Measurements from ENCODE around the gene ANAPC15. TPM values are rescaled to one million over a fixed set of nuclear protein-coding genes. Genes with fewer than 3 reads are reported as not detected.
"Not testable (repeated sequence)": the region's sequence is repeated elsewhere in the genome, so short reads cannot be mapped to it uniquely, and the experiment has no call there.

The ANAPC15 gene
- total RNA-seq (ENCODE audit: low replicate concordance) = 24.5 and 49.5 TPM in 2 replicates

DNA sequence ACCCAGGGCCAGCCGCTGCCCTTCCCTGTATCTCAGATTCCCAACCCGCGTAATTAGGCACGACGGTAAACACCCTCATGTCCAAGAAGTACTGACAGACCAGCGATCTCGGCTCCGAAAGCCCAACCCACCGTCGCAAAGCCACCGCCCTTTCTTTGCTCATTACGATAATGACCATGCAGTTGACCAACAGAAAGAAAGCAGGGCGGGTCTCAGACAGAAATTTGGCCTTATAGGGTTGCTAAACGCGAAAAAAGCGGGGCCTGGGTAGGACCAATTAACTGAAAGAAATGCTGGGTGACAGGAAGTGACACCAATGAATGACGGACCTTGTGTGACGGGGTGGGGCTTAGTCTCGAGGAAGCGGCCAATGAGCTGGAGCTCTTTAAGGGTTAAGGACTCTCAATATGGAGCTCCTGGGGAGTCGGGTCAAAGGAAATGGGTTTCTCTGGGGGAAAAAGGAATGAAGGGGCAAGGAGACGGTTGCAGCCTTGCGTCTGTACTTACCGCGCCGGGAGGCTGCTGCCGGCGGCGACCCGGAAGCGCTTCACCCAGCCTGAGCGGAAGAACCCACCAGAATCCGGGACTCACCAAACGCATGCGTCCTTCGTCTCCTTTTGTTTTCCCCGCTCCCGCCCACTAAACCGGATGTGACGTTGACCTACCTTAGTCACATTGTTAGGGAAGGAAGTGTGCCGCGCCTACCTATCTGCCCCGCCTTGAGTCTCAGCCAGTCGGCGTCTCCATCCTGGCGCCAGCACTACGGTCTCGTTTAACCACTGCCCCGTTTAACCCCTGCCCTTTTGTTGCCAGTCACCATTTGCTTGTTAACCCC, at the start of gene ANAPC15:
Gene ANAPC15 (minus strand): TSS at position 553 of the 835 bp plus-strand sequence. CDS start 1,419 bp downstream, outside the sequence.
- TF ChIP-seq, protein P1, sequence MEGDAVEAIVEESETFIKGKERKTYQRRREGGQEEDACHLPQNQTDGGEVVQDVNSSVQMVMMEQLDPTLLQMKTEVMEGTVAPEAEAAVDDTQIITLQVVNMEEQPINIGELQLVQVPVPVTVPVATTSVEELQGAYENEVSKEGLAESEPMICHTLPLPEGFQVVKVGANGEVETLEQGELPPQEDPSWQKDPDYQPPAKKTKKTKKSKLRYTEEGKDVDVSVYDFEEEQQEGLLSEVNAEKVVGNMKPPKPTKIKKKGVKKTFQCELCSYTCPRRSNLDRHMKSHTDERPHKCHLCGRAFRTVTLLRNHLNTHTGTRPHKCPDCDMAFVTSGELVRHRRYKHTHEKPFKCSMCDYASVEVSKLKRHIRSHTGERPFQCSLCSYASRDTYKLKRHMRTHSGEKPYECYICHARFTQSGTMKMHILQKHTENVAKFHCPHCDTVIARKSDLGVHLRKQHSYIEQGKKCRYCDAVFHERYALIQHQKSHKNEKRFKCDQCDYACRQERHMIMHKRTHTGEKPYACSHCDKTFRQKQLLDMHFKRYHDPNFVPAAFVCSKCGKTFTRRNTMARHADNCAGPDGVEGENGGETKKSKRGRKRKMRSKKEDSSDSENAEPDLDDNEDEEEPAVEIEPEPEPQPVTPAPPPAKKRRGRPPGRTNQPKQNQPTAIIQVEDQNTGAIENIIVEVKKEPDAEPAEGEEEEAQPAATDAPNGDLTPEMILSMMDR (IDR thresholded peaks at IDR 0.05; ENCODE audit: insufficient read depth, low read length) = no peak
- peak within 1 kb of the TSS; percentile 88 for H3K4me3 ChIP-seq (ENCODE audit: low read depth, low read length)
- DNase-seq (ENCODE audit: low read depth) = peak; percentile 100

DNA sequence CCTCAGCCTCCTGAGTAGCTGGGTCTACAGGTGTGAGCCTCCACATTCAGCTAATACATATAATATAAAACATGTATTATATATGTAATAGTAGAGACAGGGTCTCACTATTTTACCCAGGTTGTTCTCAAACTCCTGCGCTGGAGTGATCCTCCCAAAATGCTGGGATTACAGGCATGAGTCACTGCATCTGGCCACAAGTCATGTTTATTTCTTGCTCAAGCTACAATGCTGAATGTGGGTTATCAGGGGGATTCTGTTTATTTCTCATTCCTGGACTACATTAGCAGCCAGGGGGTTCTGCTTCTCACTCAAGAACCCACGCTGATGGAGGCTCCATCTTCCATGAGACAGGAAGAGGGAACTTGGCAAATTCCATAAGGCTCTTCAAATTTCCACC, 47.8 kb upstream of the ANAPC15 start:
- no peak for DNase-seq (ENCODE audit: low read depth)
- TF ChIP-seq, protein P1 (IDR thresholded peaks at IDR 0.05; ENCODE audit: insufficient read depth, low read length) = no peak
- H3K4me3 ChIP-seq (ENCODE audit: low read depth, low read length) = no peak overlapping the region

DNA sequence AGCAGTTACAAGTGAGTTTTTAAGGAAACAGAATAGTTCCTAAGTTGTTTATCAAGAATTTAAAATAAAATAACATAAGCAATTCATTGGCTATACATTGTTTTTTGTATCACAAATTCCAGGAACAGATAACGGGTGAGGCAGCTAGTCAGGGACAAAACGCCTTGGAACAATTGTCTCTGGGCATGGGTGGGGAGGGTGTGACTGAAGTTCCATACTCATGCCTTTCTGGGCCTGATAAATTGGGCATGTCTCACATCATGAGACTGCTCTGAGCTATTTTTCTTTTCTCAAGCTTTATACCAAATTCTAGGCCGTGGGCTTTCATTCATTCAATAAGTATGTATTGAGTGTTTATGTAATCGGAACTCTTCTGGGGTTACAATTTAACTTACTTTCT, 44.6 kb upstream of the ANAPC15 start:
- TF ChIP-seq, protein P1 (IDR thresholded peaks at IDR 0.05; ENCODE audit: insufficient read depth, low read length) = no peak
- no peak overlapping the region for H3K4me3 ChIP-seq (ENCODE audit: low read depth, low read length)
- no peak for DNase-seq (ENCODE audit: low read depth)

DNA sequence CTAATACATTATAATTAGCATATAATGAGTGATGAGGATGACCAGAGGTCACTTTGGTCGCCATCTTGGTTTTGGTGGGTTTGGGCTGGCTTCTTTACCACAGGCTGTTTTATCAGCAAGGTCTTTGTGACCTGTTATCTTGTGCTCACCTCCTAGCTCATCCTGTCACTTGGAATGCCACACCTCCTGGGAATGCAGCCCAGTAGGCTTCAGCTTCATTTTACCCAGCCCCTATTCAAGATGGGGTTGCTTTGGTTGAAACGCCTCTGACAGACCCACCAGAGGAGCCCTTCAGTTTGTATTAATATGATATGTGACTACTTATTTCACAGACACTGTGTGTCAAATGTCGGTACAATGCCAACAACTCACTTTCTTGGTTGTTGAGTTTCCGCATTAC, 43.3 kb upstream of the ANAPC15 start:
- no peak for DNase-seq (ENCODE audit: low read depth)
- no peak overlapping the region for H3K4me3 ChIP-seq (ENCODE audit: low read depth, low read length)
- TF ChIP-seq, protein P1 (IDR thresholded peaks at IDR 0.05; ENCODE audit: insufficient read depth, low read length) = no peak

DNA sequence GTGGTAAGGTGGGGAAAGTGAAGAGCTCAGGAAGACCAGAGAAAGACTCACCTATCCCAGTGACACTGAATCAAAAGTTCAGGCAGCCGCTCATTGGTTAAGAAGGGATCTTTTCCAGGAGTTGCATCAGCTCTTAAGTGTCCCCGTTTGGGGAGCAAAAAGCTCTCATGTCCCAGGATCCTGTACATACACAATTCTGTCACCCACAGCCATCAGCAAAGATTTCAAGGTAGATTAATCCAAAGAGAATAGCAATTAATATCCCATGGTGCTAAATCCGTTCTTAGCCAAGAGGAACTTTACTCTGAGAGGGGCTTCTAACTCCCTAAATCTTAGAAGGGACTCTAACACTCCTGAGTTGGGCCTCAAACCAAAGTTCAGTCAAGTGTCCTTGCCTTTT, 42.3 kb upstream of the ANAPC15 start:
- no peak overlapping the region for H3K4me3 ChIP-seq (ENCODE audit: low read depth, low read length)
- no peak for DNase-seq (ENCODE audit: low read depth)
- TF ChIP-seq, protein P1 (IDR thresholded peaks at IDR 0.05; ENCODE audit: insufficient read depth, low read length) = no peak

GRCh38 chr11:72153874-72154273, 41.4 kb upstream of the ANAPC15 start:
- H3K4me3 ChIP-seq (ENCODE audit: low read depth, low read length); DNase-seq (ENCODE audit: low read depth): not testable (repeated sequence)

GRCh38 chr11:72150882-72151281, 38.4 kb upstream of the ANAPC15 start:
- TF ChIP-seq, protein P1 (IDR thresholded peaks at IDR 0.05; ENCODE audit: insufficient read depth, low read length) = no peak
- DNase-seq (ENCODE audit: low read depth) = no peak
- H3K4me3 ChIP-seq (ENCODE audit: low read depth, low read length) = no peak overlapping the region

Measured in fibroblast of the aortic adventitia (primary cell).